Stimulated activated CD8-positive, alpha-beta memory T cell treated with anti-CD3 and anti-CD28 coated beads, Interleukin-4, amount 100 ng/mL, for 1 hour (primary cell): Measurements from ENCODE around the gene MME.

Experiments used
- DNase-seq, 2 donors: peaks; one replicate each; pipeline ENCODE4 v3.0.0-alpha.2; 2020; ENCODE audit warnings: low read depth in 2 of 2, low spot score in 1 of 2

Gene MME

DNA sequence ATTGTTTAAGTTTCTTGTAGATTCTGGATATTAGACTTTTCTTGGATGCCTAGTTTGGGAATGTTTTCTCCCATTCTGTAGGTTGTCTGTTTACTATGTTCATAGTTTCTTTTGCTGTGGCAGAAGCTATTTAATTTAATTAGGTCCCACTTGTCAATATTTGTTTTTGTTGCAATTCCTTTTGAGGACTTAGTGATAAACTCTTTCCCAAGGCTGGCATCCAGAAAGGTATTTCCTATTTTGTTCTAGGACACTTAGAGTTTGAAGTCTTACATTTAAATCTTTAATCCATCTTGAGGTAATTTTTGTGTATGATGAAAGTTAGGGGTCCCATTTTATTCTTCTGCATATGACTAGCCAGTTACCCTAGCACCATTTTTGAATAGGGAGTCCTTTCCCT lies 54.9 kb downstream of the MME start:
- DNase-seq = no peak

DNA sequence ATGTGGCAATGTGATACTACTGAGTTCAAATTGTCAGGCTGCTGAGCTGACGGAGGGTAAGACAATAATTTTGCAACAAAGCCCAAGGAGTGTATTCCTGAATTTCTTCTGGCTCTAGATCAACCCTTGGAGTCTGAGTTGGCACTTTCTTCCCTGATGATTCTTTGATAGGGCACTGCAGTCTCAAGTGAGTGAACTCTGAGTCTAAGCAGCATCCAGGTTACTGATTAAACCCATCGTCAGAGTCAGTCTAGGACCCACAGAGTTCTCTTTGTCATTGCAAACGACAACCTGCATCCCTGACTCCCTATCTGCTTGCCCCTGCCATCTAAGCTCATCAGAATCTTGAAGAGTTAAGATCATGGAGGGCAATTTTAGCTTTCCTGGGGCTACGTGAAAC lies 58.6 kb downstream of the MME start:
- no peak for DNase-seq

DNA sequence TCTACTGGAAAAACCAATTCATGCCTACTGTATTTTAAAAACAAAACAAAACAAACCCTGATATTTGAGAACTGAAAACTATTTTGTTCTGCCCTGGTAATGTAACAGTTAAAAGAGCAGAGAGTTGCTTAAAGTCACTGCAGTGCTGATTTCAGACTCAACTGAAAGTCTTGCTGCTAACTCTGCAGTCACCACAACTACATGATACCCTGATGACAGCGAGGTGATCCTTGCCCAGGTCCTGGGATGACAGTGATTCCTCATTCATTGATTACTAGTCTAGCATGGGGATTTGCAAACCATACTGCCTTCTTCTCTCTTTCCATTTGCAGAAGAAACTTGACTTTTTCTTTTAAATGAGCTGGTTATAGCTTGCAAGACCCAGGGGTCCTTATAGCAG lies 67.5 kb downstream of the MME start:
- DNase-seq = no peak

DNA sequence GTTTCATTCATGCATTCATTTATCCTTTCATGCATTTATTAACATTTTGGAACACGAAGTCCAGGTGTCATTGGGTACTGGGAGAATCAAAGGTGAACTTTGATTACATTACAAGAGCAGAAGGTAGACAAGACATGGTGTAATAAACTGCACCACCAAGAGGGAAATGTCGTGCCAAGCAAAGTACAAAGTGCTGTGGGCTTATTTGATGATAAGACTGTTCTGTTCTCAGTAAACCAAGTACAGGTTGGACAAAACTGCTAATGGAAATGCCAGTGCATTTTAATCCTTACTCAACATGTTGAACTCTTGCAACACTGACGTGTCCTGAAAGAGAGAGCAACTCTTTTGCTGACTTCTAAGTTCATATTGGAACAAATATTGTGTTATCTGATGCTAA lies 69.4 kb downstream of the MME start:
- no peak for DNase-seq

DNA sequence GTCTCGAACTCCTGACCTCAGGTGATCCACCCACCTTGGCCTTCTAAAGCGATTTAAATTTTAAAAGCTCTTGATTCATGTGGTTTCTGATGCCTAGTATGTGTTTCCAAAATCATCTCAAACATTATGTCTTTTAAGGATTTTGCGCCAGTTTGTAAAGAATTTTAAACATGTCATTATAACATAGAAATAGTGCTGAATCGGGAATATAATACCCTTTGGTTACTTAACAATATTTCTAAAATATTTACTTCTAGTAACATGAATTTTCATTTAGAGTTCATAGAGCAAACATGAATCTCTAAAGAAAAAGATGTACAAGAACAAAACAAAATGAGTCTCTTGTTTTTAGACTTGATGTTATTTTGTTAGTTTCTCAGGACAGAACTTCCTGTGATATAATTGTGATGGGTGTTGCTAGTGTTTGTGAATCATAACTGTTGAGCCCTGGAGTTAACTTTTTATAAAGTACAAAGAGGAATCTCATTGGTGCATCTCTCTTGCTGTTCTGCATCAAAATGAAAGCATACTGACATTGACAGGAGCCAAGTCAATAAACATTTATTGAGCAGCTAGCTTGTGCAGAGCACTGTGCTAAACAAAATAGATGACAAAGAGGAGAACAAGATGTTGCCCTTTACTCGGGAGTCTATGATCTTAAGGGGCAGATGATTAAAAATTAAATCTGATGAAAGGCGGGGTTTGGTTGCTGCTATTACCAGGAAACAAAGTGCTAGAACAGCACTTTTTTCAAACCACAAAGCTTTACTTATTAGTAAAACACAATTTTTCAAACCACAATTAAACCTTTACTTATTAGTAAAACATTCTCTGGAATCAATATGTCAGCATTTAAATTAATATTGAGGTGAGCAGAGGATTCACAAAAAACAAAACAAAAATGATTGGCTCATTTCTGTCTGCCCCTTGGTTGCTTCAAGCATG lies 73.4 kb downstream of the MME start:
- DNase-seq = no peak

DNA sequence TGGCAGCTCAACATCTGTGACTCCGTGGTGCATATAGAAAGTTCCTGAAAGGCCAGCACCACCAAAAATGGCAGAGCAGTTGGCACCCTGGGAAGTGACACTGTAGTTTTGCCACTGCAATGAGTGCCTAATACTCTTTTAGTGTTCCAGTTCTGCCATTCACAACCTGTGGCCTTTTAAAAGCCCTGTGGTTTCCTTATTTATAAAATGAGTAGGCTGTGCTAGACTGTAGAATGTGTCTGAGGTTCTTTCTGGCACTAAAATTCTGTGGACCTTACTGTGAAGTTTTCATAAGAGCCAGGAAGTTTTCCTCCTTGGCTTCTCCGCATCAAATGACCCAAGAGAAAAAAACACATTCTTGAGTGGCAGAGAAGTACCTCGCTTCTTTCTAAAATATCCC lies 74.1 kb downstream of the MME start:
- DNase-seq = no peak

DNA sequence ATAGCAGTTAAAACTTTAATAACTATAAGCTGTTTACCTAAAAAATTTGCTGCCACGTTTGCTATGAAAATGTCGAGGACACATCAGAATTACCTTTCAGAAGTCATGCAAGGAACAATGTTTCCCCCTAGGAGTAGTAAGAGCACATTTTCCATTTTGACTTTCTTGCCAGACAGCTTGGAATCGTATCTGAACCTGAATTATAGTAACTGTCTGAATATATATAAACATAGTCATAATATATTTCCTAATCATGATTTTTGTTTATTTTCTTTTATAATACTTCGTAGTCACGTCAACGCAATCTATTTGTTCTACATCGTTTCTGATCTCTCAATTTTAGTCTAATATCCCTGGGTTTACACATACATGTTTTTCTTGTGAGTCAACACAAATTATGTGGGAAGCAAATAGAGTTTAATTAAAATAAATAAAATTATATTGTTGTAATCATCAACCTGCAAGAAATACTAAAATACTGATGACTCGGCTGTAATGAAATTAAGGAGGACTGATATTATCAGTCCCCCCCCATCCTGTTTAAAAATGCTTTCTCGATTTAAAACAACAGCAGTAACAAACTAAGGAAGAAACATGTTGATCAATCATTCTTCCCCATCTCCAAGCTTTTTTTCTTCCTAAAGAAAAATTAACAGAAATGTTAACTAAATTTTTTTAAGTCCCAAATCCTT lies 78.4 kb downstream of the MME start:
- no peak for DNase-seq

DNA sequence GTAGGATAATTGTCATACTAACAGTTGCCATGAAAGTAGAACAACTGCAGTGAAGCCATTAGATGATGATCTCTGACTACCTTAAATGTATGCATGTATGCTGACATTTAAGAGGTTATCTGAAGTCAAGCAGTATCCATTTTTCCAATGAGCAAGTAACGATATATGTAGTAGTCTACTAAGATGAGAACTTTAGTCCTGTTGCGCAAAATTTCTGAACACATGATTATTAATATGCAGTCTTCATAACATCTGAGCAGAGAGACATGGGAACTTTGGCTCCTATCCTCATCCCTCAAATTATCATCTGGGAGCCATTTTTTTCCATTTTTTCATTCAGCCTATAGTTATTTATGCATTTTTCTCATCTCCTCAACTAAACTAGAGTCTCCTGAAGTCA lies 79.2 kb downstream of the MME start:
- DNase-seq = no peak

DNA sequence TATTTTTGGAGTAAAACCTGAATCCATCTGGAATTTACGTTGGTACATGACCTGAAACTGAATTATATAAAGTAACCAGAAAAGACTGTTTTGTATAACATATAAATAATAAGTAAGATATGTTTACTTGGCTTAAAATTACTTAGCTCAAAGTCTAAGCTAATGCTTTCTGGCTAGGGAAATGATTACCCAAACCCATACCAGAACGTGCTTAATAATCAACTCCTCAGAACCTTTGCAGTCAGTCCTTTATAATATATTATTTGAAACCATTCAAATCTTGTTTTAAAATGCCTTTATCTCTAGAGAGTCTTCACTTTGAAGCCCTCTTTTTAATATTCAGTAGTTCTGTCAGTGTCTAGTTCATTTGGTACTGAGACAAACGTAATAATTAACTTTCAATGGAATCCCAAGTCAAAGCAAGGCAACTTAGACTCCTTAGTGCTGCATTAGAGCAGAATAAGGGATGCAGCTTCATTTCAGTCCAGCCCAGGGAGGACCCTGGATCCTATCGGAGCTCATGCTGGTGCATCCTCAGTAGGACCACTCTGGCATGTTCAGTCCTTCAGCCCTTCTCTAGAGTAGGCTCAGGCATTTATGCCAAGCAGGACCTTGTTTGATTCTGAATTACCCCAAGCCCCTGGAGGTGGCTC lies 81.6 kb downstream of the MME start:
- DNase-seq = no peak

DNA sequence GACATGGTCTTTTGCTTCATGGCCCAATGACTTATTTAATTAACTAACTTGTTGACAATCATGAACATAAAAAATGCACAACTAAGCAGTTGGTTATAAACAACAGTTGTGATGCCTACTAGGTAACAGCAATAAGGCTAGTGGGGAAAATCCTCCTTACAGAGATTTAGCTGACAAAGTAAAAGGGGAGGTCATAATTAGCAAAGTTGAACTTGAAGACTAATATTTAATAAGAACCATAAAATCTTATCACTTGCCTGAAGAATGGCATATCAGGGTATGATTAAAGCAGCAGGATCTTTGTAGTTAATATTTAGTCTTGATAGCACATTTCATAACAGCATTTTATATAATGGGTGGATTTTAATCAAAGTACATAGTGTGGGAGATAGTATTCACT lies 84.2 kb downstream of the MME start:
- DNase-seq = no peak

DNA sequence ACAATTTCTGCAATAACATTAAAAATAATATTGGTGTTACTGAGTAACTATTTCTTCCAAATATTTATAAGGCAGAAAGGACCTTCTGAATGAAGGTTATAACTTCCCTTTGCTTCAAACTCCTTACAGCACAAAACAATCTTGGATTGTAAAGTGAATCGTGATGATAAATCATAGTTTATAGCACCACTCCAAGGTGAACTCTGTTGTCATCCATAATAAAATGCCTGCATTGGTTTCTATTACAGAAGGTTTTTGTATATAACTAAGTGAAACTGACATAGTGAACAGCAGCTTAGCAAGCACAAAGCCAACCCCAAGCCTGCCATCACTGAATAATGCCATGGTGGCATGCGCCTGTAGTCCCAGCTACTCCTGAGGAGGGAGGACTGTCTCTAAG lies 86.3 kb downstream of the MME start:
- DNase-seq = no peak

DNA sequence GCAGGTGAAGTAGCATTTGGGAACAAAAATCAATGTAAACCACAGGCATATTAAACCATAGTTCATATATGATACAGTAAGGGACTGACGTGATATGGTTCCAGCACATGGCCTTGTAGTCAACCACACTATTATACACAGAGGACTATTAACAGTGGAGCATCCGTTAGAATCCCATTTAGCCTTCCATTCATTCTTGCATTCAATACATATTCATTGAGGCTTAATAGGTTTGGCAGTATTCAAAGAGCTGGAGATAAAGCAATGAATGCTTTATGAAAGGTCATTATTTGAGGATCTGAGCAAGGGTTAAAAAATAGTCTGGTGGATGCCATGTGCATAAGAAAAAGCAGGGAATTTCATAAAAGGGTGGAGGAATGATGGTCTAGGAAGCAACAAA lies 89.1 kb downstream of the MME start:
- no peak for DNase-seq

DNA sequence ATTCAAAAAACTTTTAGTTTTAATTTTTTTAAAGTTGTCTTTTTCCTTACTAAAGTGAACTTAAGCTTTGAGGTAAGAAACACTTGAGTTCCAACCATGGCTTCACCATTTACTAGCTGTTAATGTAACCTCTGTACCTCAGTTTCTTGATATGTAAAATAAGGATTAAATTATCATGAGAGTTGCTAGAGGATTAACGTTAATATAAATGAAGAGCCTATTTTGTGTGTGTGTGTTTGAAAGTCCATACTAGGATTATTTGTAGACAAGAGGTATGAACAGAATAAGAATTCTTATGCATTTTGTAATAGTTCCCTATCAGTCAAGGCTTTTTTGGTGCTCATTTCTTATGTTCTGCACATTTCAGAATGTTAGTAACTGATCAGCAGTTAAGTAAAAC lies 93.7 kb downstream of the MME start:
- DNase-seq = no peak

DNA sequence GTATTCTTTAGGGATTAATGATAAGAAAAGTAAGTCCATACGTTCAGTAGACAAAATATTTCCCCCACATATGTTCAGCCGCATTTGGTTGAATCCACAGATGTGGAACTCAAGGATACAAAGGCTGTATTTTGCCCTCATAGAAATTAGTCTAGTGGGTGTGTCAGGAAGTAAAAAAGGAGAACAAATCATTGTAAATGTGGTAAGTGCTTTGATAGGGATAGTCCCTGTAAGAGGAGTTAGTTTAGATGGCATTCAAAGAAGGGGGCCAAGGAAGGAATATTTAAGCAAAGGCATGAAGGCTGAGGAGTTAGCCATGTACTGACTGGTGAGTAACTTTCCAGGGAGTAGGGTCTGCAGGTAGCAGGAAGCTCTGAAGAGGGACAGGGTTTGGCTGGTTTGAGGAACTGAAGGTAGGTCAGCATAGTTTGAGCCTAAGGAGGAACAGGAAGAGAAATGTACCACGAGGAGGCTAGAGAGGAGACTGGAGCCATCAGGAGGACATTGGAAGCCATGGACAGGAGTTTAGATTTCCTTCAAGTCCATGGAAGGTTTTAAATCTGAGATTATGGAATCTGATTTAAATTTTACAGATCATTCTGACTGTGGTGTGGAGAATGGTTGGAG lies 98.8 kb downstream of the MME start:
- DNase-seq = no peak

DNA sequence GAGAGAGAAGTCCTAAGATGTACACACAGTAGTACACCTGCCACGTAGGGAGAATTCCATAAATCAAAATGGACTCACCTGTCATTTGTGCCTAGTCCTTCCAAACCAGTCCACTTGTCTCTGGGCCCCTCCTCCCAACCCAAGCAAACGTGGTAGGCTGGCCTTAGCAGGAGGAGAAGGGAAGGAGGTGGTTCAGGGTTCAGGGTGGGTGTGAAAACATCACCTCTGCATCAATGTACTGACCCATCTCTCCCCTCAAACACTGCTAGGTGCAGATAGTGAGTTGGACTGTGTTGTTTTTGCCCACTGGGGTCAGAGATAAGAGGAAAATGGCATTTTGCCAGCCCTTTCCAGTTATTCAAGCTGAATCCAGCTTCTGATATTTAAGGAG lies 99.3 kb downstream of the MME start:
- DNase-seq = no peak

DNA sequence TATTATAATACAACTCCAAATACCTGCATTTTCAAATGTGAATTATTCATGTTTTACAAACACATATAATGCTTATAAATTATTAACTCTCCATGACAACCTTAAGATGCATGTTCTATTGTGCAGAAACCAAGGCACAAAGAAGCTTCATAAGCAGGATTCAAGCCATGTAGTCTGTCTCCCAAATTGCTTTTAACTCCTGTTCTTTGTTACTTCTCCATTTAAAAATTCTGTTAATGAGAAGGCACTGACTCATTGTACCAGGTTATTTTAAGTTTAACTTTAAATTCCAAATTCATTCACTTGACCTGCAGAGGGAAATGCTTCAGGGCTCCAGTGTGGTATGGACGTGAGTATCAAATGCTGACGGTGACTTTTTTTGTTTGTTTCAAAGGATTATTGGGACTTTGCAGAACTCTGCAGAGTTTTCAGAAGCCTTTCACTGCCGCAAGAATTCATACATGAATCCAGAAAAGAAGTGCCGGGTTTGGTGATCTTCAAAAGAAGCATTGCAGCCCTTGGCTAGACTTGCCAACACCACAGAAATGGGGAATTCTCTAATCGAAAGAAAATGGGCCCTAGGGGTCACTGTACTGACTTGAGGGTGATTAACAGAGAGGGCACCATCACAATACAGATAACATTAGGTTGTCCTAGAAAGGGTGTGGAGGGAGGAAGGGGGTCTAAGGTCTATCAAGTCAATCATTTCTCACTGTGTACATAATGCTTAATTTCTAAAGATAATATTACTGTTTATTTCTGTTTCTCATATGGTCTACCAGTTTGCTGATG lies 100.0 kb downstream of the MME start:
- DNase-seq = no peak

DNA sequence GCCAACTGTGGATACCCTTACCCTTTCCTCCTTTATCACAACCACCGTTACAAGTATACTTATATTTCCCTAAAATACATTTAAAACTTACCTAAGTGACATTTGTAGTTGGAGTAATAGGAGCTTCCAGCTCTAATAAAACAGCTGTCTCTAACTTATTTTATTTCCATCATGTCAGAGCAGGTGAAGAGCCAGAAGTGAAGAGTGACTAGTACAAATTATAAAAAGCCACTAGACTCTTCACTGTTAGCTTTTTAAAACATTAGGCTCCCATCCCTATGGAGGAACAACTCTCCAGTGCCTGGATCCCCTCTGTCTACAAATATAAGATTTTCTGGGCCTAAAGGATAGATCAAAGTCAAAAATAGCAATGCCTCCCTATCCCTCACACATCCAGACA lies 102.3 kb downstream of the MME start:
- no peak for DNase-seq

DNA sequence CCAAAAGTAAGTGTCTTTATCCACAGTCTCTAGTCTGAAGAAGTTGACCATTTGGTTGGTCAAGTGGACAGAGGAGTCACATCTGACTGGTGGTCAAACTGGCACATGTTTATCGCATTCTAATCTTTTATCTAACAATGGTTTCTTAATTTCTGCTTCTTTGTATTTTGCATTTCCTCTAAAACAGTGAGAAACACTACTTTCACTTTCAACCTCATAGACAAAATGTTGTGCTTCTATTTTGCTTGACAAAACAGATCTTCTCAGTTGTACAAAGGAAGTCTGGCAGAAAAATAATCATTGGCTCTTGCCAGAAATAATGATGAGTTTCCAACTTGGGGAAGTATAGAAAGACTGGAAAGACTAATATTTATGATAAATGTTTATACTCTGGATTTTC lies 103.9 kb downstream of the MME start:
- no peak for DNase-seq

DNA sequence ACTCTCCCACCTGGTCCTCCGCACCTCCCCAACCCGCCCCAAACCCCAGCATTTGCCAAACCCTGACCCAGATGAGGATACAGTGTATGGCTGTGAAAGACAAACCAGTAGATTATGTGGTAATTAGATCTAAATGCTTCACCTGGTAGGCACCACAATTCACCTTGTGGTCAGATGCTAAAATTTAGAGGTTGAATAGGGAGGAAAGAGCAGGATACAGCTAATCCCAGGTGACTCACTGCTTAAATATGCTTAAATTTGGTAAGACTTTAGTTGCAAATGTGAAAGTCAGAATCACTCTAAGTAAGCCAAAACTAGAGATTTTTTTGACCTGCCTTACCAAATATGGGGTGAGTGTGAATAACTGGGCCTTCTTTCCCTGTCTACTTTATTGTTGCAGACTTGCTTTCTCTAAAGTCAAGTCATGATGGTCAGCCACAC lies 105.5 kb downstream of the MME start:
- no peak for DNase-seq

DNA sequence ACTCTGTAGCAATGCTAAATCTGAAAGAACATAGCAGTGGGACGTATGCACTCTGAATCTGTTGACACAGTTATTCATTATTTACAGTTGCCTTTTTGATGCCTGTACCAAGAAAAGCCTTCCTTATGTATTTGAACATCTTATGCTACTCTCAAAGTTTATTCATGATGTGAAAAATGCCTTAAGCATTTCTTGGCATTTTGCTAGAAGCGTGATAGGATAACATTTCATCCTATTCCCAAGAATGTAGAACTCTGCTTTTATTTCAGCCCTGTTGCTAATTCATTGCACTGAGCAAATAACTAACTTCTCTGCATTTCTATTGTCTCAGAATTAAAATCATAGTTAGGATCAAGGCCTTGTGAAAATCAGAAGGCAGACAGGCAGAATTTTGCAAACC lies 107.9 kb downstream of the MME start:
- no peak for DNase-seq

DNA sequence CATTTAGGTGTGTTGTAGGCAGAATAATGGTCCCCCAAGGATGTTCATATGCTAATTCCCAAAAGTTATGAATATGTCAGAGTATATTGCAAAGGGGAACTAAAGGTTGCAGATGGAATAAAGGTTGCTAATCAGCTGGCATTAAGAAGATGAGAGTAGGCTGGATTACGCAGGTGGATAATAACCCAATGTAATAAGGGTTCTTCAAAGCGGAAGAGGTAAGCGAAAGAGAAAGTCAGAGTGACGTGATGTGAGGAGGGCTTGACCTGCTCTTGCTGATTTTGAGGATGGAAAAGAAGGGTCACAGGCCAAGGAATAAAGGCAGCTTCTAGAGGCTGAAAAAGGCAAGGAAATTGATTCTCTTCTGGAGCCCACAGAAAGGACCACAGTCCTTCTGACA lies 109.4 kb downstream of the MME start:
- no peak for DNase-seq
